Caco-2 (cell line): ENCODE measurements around the gene ALK. TPM values are rescaled to one million over a fixed set of nuclear protein-coding genes. Genes with fewer than 3 reads are reported as not detected.

Experiments
- BruUV-seq: library from RNA; stranded (reverse); fragments of 400-500 nt; replicated peaks from 2 replicates; lab custom pipeline; 2021; lab: Mats Ljungman, UMichigan
- CTCF ChIA-PET: fragments of 300-600 bp; sonication (Branson Sonifier 250); formaldehyde crosslinking; loops from one replicate; lab custom pipeline; 2022; ENCODE audit warnings: antibody characterized with exemption; lab: Charles Lee
- POLR2A ChIA-PET: fragments of 300-600 bp; sonication (Branson Sonifier 250); formaldehyde crosslinking; loops from one replicate; lab custom pipeline; 2022; ENCODE audit warnings: antibody characterized with exemption; lab: Charles Lee
- DNase-seq, 2 experiments: peaks; one replicate each; pipeline versions ENCODE4 v3.0.0 to v3.0.0-alpha.2; 2020 to 2022
- H3K27me3 ChIP-seq: replicated peaks from 2 replicates; pipeline ENCODE4 v1.6.0; 2011; ENCODE audit warnings: low read length; ENCODE audit not compliant: control insufficient read depth, insufficient read depth
- H3K36me3 ChIP-seq: 2 replicates; pipeline ENCODE4 v1.5.1; 2011; ENCODE audit warnings: low read length; ENCODE audit not compliant: control insufficient read depth, insufficient read depth
- H3K4me1 ChIP-seq: fragments of 250-450 bp; sonication (Bioruptor Pico); 2 replicates; pipeline ENCODE4 v1.5.1; 2020; ENCODE audit warnings: mild to moderate bottlenecking
- H3K4me3 ChIP-seq: 2 replicates; pipeline ENCODE4 v1.5.1; 2011; ENCODE audit warnings: low read depth, mild to moderate bottlenecking, control low read depth, low read length
- H3K9me3 ChIP-seq: fragments of 250-450 bp; sonication (Bioruptor Pico); 2 replicates; pipeline ENCODE4 v1.5.1; 2020; ENCODE audit warnings: mild to moderate bottlenecking, moderate library complexity
- H3K27ac Mint-ChIP-seq: one replicate; pipeline ENCODE4 v1.8.0; 2022; ENCODE audit warnings: mixed read lengths; ENCODE audit not compliant: unreplicated experiment
- H3K27me3 Mint-ChIP-seq: one replicate; pipeline ENCODE4 v1.8.0; 2022; ENCODE audit warnings: mixed read lengths; ENCODE audit not compliant: insufficient read depth, unreplicated experiment
- H3K36me3 Mint-ChIP-seq: one replicate; pipeline ENCODE4 v1.8.0; 2022; ENCODE audit warnings: mild to moderate bottlenecking, mixed read lengths; ENCODE audit not compliant: insufficient read depth, unreplicated experiment
- H3K4me1 Mint-ChIP-seq: one replicate; pipeline ENCODE4 v1.8.0; 2022; ENCODE audit warnings: low read depth, mixed read lengths; ENCODE audit not compliant: unreplicated experiment
- H3K4me3 Mint-ChIP-seq: one replicate; pipeline ENCODE4 v1.8.0; 2022; ENCODE audit warnings: mild to moderate bottlenecking, moderate library complexity, mixed read lengths; ENCODE audit not compliant: unreplicated experiment
- H3K9me3 Mint-ChIP-seq: one replicate; pipeline ENCODE4 v1.8.0; 2022; ENCODE audit warnings: mixed read lengths; ENCODE audit not compliant: unreplicated experiment
- intact Hi-C: fragments of 100-400 bp; cut with micrococcal nuclease; formaldehyde crosslinking; loops from one replicate; pipeline ENCODE4 v1.10.0; 2022; ENCODE audit not compliant: unreplicated experiment
- total RNA-seq: library from RNA; stranded (reverse); gene quantifications from 2 replicates; pipeline ENCODE4 v1.2.3, GENCODE V29; 2022
- TF ChIP-seq, protein P1 (sequence below), 2 experiments: fragments of 200-600 bp in 1 of 2; IDR thresholded peaks; 1 replicate in 1 of 2; 2 replicates in 1 of 2; pipeline versions ENCODE4 v1.5.1 to v1.8.0; 2011 to 2022; ENCODE audit warnings: antibody characterized with exemption in 1 of 2, control low read depth in 1 of 2, inconsistent platforms in 1 of 2, low read depth in 1 of 2, low read length in 1 of 2, mild to moderate bottlenecking in 1 of 2, moderate library complexity in 1 of 2; ENCODE audit not compliant: insufficient read depth in 1 of 2, severe bottlenecking in 1 of 2, unreplicated experiment in 1 of 2

ALK gene
- total RNA-seq, 1 experiment from 2014 or later: 0.11 TPM

- no peaks in the 10 kb centered on the region for H3K9me3 ChIP-seq
- H3K27me3 Mint-ChIP-seq: no peaks in the 10 kb centered on the region
- CTCF ChIA-PET: no interaction called here
- no peaks in the 10 kb centered on the region for H3K27me3 ChIP-seq
- H3K4me3 Mint-ChIP-seq: no peak overlapping the region
- H3K36me3 Mint-ChIP-seq: no peaks in the 10 kb centered on the region
- no peaks in the 10 kb centered on the region for H3K36me3 ChIP-seq
- H3K4me1 Mint-ChIP-seq: no peaks in the 10 kb centered on the region
- BruUV-seq: no TSS peak
- no peaks in the 10 kb centered on the region for H3K4me1 ChIP-seq
- no peak for DNase-seq
- POLR2A ChIA-PET: no interaction called here
- H3K9me3 Mint-ChIP-seq: no peaks in the 10 kb centered on the region
- intact Hi-C loops: no loop called here
- no peak overlapping the region for H3K4me3 ChIP-seq
- H3K27ac Mint-ChIP-seq: no peak overlapping the region
- TF ChIP-seq, protein P1, sequence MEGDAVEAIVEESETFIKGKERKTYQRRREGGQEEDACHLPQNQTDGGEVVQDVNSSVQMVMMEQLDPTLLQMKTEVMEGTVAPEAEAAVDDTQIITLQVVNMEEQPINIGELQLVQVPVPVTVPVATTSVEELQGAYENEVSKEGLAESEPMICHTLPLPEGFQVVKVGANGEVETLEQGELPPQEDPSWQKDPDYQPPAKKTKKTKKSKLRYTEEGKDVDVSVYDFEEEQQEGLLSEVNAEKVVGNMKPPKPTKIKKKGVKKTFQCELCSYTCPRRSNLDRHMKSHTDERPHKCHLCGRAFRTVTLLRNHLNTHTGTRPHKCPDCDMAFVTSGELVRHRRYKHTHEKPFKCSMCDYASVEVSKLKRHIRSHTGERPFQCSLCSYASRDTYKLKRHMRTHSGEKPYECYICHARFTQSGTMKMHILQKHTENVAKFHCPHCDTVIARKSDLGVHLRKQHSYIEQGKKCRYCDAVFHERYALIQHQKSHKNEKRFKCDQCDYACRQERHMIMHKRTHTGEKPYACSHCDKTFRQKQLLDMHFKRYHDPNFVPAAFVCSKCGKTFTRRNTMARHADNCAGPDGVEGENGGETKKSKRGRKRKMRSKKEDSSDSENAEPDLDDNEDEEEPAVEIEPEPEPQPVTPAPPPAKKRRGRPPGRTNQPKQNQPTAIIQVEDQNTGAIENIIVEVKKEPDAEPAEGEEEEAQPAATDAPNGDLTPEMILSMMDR (IDR thresholded peaks at IDR 0.05; ENCODE audit: insufficient read depth in 1 of 2, low read depth in 1 of 2, low read length in 1 of 2, severe bottlenecking in 1 of 2, unreplicated experiment in 1 of 2): no peak
Measured at GRCh38 chr2:29789911-29790485, 131.4 kb downstream of the ALK start.

- Histone ChIP-seq H3K27me3 (no peaks in the 10 kb centered on the region), H3K4me1 (no peaks in the 10 kb centered on the region), H3K36me3 (no peaks in the 10 kb centered on the region), H3K9me3 (no peaks in the 10 kb centered on the region), H3K4me3 (no peak overlapping the region)
- no peak overlapping the region for H3K27ac Mint-ChIP-seq
- H3K36me3 Mint-ChIP-seq: no peaks in the 10 kb centered on the region
- H3K4me1 Mint-ChIP-seq: no peaks in the 10 kb centered on the region
- DNase-seq: no peak
- BruUV-seq: no TSS peak
- peaks cover 6% of the 10 kb centered on the region for H3K27me3 Mint-ChIP-seq
- intact Hi-C loops: no loop called here
- CTCF ChIA-PET: interaction anchor here (0.6 kb wide), 1 partner anchor 1365 kb away, joined by 3 read pairs; no protein-coding TSS in a partner anchor
- H3K9me3 Mint-ChIP-seq: no peaks in the 10 kb centered on the region
- no peak overlapping the region for H3K4me3 Mint-ChIP-seq
- TF ChIP-seq, protein P1 (IDR thresholded peaks at IDR 0.05; ENCODE audit: insufficient read depth in 1 of 2, low read depth in 1 of 2, low read length in 1 of 2, severe bottlenecking in 1 of 2, unreplicated experiment in 1 of 2): no peak
- POLR2A ChIA-PET: no interaction called here
Measured at GRCh38 chr2:29787473-29788465, 133.6 kb downstream of the ALK start.

DNA sequence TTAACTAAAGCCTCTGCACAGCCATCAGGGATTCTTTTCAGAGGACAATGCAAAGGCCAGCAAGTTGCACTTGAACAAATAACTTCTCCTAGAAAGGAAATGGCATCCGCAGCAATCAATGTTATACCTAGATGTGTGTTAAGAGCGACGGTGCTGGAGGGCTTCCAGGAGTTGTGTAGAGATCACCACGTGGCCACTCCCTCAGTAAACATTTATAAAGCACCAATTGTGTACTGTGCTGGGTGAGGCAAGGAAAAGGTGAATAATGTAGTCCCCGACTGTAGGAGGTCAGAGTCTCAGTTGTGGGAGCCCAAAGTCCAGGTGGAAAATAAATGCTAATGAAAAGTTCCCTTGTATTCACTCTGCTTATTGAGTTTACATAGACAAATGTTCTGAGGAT is 135.0 kb downstream of the ALK start:
- Mint-ChIP-seq H3K27ac (no peak overlapping the region), H3K36me3 (no peaks in the 10 kb centered on the region), H3K4me3 (no peak overlapping the region), H3K27me3 (peaks cover 6% of the 10 kb centered on the region), H3K9me3 (no peaks in the 10 kb centered on the region), H3K4me1 (no peaks in the 10 kb centered on the region)
- POLR2A ChIA-PET: no interaction called here
- H3K27me3 ChIP-seq: no peaks in the 10 kb centered on the region
- no peaks in the 10 kb centered on the region for H3K9me3 ChIP-seq
- intact Hi-C loops: no loop called here
- CTCF ChIA-PET: no interaction called here
- BruUV-seq: no TSS peak
- TF ChIP-seq, protein P1 (IDR thresholded peaks at IDR 0.05; ENCODE audit: insufficient read depth in 1 of 2, low read depth in 1 of 2, low read length in 1 of 2, severe bottlenecking in 1 of 2, unreplicated experiment in 1 of 2): no peak
- H3K36me3 ChIP-seq: no peaks in the 10 kb centered on the region
- no peaks in the 10 kb centered on the region for H3K4me1 ChIP-seq
- H3K4me3 ChIP-seq: no peak overlapping the region
- no peak for DNase-seq
